GM18951 (cell line): ENCODE measurements around the gene TMEM91.
"Not testable (repeated sequence)": the region's sequence is repeated elsewhere in the genome, so short reads cannot be mapped to it uniquely, and the experiment has no call there.

Source experiments
- POLR2A ChIP-seq: IDR thresholded peaks from 4 replicates; pipeline ENCODE4 v1.6.1; 2011; ENCODE audit warnings: mild to moderate bottlenecking; ENCODE audit not compliant: insufficient read length, insufficient read depth; ENCODE audit errors: extremely low read depth
- in situ Hi-C: fragments of 300-500 bp; cut with MboI; formaldehyde crosslinking; loops from one replicate; pipeline ENCODE4 v1.12.0; 2022; ENCODE audit warnings: low sequenced_read_pairs, mixed read lengths, inconsistent platforms; ENCODE audit not compliant: unreplicated experiment

The TMEM91 gene

DNA sequence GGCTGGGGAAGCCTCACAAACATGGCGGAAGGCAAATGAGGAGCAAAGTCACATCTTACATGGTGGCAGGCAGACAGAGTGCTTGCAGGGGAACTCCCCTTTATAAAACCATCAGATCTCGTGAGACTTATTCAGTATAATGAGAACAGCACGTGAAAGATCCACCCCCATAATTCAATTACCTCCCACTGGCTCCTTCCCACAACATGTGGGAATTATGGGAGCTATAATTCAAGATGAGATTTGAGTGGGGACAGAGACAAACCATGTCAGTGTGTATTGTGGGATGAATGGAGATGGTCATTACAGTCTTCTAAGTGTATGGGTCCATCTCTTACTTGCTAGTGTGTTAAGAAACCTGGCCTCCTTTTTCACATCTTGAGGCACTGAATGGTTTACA, 25.7 kb downstream of the TMEM91 start:
- in situ Hi-C loops: no loop called here
- TF ChIP-seq POLR2A: no peak

DNA sequence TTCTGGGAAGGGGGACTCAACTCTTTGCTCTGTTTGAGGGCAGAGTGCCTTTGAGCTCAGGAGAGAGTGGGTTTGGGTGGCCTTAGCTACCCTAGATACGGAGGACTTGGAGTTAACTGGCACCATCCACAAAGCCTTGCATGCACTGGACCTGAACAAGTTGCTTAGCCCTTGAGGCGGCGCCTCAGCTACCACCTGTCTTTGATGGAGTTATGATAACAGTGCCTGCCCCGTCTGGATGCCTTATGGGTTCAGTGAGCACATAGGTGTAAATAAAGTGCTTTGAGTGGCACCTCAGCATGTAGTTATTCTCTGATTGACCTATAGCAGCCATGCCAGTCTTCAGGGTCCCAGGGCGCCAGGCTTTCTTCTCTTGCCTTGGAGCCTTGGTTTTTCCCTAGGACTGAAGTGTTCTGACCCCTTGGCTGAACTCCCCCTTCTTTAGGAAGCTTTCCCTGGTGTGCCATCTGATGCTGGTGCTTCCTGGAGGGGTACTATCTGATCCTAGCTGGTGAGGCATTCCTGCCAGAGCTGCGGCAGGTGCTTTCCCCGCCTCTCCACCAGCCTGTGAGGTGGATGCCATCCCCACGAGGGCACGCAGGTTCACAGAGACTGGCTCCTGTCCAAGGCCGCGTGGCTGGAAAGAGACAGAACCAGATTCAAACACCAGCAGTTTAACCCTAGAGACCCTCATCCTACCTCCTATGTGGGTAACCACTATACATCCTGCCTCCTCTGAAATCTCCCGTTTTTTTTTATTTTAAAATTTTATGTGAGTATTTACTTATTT, 27.0 kb downstream of the TMEM91 start:
- TF ChIP-seq POLR2A: no peak
- in situ Hi-C loops: no loop called here

DNA sequence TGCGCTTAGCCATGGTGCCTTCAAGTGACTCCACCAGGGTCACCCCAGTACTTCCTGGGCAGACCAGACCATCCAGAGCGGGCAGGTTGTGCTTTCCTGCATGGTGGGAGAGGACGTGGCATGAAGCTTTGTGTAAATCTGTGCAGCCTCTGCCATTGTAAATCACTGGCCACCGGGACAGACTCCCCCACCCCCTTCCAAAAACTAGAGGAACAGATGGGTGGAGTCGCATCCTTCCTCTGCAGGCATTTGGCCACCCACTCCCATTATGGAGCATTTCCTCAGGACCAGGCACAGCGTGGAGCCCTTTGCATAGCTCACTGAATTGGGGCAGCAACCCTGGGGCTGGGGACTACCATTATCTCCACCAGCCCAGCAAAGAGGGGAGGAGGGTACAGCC, 29.4 kb downstream of the TMEM91 start:
- in situ Hi-C loops: no loop called here
- TF ChIP-seq POLR2A: no peak

DNA sequence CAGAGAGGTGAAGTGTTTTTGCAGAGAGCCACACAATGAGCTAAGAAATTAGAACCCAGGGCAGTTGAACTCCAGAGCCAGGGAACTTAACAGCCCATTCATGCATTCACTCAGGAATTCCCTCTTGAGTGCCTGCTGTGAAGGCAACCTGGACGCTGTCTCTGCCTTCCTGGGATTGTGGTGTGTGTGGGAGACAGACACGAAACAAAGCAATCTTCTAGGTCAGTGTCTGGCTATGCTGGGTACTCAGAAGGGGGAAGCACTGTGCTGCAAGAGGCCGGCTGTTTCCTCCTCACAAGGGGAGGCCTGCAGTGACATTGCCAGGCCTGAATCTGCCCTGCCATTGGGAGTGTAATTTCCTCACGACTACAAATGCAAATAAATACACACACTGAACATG, 30.9 kb downstream of the TMEM91 start:
- no peak for TF ChIP-seq POLR2A
- in situ Hi-C loops: no loop called here

DNA sequence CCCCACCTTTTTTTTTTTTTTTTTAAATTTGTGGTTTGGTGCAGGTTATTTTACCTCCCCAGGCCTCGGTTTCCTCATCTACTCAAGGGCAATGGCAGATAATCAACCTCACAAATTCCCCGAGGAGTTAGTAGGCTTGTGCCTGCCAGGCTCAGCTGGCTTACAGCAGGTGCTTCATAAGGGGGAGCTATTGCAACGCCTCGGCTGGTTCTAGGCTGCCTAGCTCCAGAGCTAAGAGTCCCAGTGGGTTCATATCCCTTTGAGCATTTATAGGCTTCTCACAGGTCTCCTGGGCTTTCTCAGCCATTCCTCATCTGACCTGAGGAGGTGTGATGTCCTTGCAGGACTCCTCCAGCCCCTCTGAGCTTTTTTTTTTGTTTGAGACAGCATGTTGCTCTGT, 31.9 kb downstream of the TMEM91 start:
- no peak for TF ChIP-seq POLR2A
- in situ Hi-C loops: no loop called here

DNA sequence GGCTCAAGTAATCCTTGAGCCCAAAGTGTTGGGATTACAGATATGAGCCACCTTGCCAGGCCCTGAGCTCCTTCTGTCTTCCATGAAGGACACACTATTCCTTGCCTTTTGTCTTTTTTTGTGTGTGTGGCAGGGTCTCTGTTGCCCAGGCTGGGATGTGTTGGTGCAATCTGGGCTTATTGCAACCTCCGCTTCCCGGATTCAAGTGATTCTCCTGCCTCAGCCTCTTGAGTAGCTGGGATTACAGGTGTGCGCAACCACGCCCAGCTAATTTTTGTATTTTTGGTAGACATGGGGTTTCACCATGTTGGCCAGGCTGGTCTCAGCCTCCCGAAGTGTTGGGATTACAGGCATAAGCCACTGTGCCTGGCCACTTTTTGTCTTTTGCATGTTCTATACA, 32.5 kb downstream of the TMEM91 start:
- in situ Hi-C loops: not testable (repeated sequence)

DNA sequence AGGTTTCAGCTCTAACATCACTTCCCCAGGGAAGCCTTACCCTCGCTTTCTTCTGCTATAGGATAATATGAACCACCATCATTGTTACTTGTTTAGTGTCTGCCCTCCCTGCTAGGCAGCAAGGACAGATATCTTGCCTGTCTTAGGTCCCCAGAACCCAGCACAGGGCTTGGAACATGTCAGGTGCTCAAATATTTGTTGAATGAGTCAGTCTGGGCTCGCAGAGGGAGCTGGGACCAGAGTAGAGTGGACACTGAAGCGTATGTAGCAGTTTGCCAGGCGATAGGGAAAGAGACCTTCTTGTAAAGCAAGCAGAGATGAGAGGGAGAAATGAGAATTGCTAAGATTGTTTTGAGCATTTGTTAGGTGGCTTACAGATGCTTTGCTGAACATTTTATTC, 33.0 kb downstream of the TMEM91 start:
- no peak for TF ChIP-seq POLR2A

DNA sequence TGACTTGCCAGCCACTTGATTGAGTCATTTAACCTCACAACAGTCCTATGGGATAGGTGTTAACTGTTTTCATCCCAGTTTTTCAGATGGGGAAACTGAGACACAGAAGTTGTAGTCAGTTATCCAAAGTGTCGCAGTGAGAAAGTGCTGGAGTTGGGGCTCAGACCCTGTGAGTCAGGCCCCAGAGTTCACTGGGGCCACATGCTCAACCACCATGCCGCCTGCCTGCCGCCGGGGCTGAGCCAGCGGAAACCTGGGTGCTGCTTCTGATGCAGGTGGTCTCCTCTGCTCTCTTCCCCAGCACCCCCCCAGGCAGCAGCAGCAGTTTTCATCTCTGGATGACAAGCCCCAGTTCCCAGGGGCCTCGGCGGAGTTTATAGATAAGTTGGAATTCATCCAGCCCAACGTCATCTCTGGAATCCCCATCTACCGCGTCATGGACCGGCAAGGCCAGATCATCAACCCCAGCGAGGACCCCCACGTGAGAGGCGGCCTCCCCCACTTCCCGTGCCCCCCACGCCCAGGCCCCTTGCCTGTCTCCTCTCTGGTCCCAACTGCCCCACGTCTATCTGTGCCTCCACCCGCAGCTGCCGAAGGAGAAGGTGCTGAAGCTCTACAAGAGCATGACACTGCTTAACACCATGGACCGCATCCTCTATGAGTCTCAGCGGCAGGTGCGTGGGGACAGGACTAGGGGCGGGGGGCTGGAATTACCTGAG, 34.2 kb downstream of the TMEM91 start:
- TF ChIP-seq POLR2A: no peak
- in situ Hi-C loops: no loop called here

More for the DNA sequence above, 33.0 kb downstream of the TMEM91 start:
- in situ Hi-C loops: no loop called here

DNA sequence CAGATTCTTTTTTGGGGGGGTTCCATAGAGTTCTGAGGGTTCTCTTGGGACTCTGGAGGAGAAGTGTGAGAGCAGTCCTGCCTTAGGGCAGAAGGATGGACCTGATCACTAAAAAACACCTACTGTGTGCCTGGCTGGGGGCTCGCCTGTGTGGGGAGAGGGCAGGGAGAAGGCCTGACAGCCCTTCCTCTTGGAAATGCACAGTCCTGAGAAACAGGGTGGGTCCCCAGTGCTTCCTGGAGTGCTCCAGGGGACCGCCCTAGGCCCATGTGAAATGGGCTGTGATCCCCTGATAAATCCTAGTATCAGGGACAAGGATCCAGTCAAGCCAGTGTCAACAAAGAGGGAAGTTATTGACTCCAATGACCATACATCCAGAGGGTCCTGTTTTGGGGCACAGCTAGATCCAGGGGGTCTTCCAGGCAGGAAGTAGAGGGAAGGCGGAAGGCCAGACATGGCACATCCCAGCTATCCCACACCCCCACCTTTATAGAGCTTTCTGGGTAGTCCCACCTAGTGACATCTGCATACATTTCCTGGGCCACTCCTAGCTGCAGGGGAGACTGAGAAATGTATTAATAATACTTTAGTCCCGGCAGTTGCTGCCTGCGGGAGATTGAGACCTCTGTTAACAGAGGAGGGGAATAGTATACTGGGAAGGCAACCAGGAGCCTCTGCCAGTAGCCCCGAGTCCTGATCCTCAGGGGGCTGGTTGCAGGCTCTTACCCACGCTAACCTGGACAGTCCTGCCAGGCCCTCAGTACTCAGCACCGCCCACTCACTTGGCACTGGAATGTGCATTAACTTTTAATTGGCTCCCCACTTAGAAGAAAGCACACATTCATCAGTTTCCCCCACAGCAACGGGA, 35.0 kb downstream of the TMEM91 start:
- in situ Hi-C loops: no loop called here
- TF ChIP-seq POLR2A: no peak

DNA sequence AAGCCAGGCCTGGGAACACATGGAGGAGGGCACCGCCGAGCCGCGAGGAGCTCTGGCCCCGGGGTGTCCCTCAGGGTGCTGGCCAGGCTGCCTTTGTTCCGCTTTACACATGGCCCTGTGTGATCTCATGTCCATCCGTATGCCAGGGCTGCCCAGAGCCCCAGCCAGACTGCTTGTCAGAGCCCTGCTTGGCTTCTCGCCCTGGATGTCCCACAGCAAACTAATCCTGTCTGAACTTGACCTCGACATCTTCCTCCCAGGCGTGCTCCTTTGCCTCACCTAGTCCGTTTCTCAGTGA, 35.6 kb downstream of the TMEM91 start:
- in situ Hi-C loops: no loop called here
- no peak for TF ChIP-seq POLR2A

DNA sequence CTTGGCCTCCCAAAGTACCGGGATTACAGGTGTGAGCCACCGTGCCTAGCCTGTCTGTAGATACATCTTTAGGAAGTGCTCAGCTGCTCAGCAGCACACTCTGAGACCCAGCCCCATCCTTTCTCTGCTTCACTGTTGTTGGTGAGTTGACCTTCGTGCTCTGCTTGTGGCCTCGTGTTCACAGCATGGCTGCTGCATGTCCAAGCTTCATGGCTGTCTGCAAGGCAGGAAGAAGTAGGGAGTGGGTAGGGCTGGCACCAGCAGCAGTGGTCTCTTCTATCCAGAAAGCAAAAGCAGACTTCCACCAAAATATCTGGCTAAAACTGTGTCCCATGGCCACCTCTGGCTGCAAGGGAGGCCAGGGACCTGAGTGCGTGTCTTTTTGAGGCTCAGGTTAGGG, 36.6 kb downstream of the TMEM91 start:
- in situ Hi-C loops: no loop called here
- TF ChIP-seq POLR2A: no peak

DNA sequence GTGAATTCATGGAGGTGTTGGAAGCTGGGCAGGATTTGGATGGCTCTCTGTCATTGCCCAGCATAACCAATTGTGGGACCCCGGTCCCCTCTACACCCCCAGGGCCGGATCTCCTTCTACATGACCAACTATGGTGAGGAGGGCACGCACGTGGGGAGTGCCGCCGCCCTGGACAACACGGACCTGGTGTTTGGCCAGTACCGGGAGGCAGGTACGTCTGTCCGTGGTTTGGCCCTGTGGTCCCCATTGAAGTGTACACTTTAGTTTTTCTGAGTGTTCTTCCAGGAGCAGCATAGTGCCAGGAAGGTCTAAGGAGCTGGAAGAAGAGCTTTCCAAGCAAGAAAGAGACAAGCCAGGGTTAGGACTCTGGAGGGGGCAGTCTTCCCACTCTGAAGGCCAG, 37.6 kb downstream of the TMEM91 start:
- in situ Hi-C loops: no loop called here
- TF ChIP-seq POLR2A: no peak

DNA sequence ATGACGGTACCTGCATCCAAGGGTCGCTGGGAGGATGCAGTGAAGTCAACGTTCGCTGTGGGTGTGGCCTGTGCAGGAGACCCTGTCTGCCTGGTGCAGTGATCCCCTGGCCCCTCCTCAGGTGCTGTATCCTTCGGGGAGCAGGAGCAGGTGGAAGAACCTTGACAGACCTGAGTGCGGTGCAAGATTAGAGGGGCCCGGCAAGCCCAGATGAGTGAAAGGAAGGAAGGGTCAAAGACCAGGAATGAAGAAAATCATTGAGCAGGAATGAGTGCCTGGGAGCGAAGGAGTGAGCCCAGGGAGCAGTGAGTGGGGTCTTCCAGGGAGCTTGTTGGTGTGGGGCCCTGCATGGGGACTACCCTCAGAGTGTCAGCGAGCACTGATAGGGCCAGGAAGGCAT, 38.1 kb downstream of the TMEM91 start:
- TF ChIP-seq POLR2A: no peak

More for the DNA sequence above, 38.1 kb downstream of the TMEM91 start:
- in situ Hi-C loops: no loop called here
